GM19043 (cell line): ENCODE data around the gene FBXW5.

ENCODE experiments used
- ATAC-seq: cut with Tn5 transposase; IDR thresholded peaks from one replicate; pipeline ENCODE4 v1.9.1; 2021; ENCODE audit warnings: low read depth; ENCODE audit not compliant: unreplicated experiment

The FBXW5 gene

DNA sequence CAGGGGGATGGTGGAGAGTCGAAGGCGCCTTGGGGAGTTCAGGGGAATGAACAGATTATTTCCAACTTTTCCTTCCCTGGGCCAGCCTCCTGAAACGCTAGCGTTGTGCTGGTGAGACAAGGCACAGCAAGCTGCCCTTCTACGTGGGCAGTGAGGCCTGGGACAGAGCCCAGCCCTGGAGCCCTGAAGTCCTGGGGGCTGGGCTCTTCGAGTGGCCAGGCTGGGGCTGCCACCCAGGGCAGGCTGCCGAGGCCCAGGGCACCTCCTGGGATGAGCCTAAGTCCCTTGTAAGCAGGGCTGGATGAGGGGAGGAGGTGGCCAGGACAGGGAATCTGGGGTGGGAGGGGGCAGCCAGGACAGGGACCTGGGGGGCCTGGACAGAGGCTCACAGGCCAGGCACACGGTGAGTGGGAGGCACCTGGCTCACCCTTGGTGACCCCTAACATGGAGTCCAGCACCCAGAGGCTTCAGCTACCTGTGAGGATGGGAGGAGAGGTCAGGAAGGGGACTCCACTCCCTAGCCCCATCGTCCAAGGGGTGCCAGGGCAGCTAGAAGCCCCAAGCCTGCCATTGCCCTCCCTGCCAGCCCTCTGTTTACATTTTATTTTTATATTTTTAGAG is 6.2 kb upstream of the FBXW5 start:
- no peak for ATAC-seq

DNA sequence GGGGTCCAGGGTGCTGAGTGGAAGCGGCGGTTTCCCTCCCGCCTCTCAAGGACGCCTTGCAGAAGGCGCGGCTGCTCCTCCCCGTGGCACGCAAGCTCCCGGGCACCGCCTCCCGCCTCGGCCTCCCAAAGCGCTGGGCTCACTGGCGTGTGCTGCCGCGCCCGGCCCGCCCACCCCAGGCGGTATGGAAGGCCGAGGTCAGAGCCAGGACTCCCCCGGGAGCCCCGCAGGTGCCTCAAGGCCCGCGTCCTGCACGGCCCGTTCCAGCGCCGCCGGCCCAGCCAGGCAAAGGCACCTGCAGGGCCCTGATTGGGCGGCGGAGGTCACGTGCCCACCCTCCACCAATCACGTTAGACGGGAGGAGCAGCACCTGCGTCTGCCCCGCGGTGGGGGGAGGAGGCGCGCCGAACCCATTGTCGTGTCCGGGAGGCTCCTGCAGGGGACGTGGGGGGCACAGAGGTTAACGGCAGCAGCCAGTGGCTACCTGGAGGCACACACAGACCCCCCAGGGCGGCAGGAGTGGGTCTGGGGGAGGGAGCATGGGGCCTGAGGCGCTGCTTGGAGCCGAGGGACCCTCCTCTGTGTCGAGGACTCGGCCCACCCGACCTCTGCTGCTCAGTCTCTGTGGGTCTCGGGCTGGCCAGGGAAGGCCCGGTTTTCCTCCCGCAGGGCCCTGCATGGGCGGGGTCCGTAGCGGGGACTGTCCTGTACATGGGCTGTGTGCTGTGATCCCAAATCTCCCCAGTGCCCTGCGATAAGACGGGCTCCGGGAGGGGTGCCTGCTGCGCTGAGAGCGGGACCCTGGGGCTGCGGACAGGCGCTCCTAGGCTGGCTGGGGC is 5.5 kb upstream of the FBXW5 start:
- peak; percentile 91 for ATAC-seq

DNA sequence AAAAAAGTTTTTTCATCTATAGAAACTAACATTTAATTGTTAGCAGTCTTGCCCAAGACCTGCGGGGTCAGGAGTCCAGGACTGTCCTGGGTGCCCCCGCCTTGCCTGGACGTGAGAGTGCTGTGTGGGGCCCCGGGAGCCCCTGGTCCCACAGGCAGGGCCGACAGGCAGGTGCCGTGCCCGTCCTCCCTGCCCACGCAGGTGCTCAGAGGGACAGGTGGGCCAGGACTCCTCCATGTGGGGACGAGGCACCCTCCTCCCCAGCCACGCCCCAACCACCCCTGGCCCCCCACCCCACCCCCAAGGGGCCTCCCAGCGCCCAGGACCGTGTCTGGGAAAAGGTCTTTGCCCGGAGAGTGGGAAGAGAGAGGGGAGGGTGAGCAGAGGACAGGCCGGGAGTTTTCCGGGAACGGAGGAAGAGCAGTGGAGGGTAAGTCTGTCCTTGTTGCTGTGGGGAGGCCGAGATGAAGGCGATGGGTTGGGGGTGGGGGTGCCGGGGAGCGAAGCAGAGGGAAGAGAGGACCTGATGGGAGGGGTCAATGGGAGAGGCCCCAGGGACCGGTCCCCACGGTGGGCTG is 4.8 kb upstream of the FBXW5 start:
- no peak for ATAC-seq

DNA sequence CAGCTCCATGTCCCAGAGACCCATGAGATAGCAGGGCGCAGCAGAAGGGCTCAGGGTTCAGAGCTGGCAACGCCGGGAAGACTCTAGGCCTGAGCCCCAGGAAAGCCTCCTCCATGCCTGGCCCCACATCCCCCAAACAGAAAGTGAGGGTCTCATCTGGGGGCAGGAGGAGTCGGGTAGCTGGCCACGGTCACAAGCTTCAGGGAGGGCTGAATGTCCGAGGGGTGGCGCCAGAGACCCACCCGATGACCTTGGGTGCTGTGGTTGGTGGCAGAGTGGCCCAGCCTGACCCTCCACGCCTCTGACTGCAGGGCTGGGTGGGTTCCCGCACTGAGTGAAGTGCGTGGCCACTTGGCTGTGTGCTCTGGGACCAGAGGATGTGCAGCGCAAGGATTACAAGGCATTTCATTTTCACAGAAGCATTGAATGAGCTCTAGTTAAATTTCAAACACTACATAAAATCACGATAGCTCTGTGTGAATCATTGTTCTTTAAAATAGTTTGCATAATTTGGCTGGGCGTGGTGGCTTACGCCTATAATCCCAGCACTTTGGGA is 3.5 kb upstream of the FBXW5 start:
- ATAC-seq = no peak

DNA sequence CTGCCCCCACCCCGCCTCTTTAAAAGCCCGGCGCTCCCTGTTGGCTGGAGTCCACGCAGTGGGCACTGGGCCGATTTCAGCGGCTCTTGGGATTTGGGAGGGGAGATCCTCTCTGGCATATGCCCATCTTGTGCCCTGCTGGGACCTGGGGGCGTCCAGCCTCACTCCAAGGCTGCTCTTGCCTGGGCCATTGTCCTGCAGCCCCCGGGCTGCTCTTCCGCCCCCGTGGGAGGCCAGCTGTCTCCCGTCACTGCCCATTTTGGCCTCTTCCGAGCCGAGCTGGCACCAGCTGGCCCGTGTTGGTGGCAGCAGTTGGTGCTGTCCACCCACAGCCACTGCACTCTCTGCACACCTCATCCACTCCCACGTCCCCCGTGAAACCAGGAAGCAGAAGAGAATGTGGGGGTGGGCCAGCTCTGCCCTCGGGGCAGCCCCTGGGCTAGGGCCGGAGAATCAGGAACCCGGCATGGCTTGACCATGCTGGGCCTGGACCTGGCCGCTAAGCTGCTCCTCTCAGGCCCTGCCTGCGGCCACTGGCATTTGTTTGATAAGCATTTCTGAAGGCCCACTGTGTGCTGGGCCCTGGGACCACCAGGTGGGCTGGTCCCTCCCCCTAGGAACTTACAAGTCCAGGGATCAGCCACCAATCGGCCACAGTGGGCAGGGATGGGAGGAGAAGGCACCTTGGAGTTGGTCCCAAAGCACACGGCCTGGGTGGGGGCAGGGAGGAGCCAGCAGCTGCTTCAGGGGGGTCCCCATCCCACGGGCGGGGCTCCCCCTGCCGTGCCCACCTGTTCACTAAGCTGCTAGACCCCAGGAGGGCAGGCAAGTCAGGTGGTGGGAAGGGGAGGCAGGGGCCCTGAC is 2.7 kb upstream of the FBXW5 start:
- ATAC-seq = no peak

DNA sequence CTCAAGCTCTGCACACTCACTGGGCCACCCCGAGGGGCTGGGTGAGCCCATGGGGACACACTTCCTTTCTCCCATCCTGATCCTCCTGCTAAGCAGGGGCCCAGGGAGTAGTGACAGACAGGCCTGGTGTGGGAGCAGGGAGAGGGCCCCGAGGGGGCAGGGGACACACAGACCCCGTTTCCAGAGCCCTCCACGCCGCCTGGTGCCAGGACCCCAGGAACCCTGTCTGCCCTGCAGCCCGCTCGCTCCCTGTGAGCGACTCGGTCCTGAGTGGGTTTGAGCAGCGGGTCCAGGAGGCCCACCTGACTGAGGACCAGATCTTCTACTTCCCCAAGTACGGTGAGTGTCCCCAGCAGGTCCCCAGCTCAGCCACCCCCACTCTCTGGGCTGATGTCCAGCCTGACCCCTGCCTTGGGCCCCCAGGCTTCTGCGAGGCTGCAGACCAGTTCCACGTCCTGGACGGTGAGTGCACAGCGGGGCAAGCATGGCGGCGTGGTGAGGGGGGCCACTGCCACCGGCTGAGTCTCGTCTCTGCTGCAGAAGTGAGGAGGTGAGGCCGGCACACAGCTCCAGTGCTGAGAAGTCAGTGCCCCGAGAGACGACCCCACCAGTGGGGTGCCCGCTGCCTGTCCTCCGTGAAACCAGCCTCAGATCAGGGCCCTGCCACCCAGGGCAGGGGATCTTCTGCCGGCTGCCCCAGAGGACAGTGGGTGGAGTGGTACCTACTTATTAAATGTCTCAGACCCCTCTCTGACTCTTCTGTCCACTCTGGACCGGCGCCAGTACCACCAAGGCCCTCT is 1.9 kb upstream of the FBXW5 start:
- no peak for ATAC-seq

DNA sequence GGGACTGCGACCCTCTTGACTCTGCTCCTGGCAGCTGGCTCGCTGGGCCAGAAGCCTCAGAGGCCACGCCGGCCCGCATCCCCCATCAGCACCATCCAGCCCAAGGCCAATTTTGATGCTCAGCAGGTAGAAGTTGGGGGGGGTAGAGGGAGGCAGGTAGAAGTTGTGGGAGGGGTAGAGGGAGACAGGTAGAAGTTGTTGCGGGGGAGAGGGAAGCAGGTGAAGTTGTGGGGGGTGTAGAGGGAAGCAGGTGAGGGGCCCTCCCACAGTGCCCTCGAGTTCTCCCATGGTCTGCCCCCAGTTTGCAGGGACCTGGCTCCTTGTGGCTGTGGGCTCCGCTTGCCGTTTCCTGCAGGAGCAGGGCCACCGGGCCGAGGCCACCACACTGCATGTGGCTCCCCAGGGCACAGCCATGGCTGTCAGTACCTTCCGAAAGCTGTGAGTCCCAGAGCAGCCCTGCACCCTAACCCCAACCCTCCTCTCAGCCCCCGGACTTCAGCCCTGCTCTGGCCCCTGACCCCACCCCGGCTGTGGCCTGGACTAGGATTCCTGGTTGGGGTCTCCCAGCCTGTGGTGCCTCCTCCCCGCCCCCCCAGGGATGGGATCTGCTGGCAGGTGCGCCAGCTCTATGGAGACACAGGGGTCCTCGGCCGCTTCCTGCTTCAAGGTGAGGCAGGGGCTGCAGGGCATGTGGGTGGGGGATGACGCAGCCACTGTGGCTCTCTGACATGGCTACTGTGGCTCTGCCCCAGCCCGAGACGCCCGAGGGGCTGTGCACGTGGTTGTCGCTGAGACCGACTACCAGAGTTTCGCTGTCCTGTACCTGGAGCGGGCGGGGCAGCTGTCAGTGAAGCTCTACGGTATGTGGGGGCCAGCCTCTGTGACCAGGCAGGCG is 1.0 kb upstream of the FBXW5 start:
- no peak for ATAC-seq

DNA sequence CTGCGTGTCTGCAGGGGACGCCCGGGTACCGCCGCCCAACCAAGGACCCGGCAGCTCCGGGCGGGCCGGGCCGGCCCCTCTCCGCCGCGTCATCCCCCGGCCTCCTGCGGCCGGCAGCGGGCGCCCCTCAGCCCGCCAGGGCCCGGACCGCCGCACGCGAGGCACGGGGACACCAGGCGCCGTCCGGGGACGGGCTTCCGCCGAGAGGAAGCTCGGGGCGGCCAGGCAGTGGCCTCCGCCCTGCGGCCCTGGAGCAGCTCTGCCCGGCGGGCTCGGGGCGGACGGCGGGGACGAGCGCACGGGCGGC is 373 bp downstream of the FBXW5 start:
- ATAC-seq = peak; percentile 40

DNA sequence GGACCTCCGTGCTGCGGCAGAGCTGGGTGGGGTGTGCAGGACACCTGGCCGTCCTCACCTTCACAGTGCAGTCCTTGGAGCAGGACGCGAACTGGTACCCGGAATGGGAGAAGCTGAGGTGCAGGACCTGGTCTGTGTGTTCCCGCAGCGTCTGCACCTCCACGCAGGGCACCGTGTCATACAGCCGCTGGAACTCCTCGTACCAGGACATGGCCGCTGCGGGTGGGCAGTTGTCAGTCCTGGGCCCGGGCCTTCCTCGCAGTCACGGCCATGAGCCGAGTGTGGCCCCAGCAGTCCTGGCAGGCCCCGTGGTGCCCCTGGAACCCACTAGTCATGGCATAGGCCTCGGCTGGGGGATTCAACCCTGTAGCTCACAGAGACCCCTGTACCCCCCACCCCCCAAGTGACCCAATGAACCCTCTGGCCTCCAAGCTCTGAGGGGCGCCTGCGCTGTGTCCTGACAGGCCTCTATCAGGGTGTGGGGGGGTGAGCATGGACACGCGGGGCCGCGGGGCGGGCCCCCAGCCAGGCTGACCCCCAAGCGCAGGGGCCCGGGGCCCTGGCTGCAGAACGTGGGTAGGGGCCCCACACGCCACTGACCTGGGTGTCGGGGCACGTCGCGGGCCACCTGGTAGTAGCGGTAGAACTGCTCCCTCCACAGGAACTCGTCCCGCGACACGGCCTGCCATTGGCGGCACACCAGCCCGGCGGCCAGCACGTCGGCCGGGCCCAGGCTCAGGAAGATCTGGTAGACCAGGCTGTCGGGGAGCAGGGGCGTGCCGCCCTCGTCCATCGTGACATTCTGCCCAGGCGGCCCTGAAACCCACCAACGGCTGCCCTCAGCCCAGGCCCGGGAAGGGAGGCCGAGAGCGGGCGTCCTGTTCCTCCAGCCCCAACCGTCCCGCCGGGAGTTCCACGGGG is 987 bp downstream of the FBXW5 start:
- no peak for ATAC-seq

DNA sequence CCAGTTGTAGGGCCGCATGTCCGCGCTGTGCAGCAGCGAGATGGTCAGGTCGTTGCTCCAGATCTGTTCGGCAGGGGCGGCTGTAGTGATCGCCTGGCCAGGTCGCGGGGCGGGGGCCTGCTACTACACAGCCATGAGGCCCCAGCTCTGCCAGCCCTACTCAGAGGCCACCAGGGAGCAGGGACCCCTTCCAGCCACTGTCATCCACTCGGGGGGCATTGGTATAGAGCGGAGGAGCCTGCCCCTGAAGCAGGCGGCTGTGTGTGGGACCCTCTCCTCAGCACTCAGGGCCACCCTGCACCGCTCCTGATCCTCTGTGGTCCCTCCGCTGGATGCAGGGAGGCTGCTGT is 1.7 kb downstream of the FBXW5 start:
- no peak for ATAC-seq

DNA sequence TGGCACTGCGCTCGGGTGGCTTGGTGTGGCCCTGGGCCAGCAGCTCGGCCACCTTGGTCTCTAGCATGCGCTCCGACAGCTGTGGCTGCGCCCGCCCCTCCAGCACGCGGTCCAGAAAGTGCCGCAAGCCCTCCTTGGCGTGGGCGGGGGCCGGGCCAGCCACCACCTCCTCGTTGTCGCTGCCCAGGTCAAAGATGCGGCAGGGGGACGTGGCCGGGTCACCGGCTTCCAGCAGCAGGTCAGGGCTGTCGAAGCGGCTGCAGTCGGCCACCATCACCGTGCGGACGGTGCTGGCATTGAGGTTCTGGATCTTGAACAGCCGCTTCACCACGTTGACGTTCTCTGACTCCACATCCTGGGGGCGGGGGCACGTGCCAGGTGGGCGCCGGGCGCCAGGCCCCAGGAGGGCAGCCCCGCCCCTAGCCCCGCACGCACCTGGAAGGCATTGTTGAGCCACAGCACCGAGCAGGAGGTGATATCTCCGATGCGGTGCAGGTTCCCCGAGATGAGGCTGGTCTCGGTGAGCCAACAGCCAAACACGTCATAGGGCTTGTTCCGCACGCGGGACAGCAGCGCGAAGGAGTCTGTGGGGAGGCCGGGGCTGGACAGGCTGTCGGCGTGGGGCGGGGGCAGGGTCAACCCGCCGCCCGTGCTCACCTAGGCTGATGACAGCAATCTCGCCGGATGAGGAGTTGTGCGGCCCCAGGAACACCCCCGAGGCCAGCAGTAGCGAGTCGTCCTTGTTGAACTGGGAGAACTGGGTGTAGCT is 2.2 kb downstream of the FBXW5 start:
- no peak for ATAC-seq

DNA sequence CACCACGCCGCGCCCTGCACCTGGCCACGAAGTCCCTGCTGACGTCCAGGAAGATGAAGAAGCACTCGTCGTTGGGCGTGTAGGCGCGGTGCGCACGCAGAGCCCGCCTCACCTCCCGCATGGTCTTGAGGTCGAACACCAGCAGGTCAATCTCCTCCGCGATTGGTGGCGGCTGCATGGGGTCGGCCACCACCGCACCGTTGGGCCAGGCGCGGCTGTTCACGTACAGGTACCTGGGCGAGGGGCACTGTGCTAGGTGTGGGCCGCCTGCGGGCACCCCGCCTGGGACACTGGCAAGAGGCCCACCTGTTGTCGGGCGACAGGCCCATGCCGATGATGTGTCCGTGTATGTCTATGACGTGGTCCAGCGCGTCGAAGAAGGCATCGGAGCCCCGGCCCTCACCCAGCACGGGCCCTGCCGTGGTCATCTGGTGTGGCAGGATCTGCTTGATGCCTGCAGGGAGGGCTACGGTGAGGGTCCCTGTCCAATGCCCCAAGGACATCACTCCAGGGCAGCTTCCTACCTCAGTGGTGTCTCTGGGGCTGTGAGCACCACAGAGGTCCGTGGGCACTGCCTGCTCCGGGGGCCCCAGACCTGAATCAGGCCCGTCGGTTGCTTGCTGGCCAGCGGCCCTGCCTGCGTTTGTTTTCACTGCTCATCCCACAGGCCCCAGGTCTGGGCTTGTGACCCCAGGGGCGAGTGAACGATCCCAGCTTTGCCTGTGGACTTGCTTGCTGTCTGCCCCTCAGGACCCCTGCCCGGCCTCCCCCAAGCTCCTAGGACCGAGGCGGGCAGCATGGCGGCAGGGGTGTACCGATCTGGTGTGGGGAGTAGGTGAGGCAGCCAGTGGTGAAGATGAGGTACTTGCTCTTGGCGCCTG is 3.1 kb downstream of the FBXW5 start:
- ATAC-seq = no peak

DNA sequence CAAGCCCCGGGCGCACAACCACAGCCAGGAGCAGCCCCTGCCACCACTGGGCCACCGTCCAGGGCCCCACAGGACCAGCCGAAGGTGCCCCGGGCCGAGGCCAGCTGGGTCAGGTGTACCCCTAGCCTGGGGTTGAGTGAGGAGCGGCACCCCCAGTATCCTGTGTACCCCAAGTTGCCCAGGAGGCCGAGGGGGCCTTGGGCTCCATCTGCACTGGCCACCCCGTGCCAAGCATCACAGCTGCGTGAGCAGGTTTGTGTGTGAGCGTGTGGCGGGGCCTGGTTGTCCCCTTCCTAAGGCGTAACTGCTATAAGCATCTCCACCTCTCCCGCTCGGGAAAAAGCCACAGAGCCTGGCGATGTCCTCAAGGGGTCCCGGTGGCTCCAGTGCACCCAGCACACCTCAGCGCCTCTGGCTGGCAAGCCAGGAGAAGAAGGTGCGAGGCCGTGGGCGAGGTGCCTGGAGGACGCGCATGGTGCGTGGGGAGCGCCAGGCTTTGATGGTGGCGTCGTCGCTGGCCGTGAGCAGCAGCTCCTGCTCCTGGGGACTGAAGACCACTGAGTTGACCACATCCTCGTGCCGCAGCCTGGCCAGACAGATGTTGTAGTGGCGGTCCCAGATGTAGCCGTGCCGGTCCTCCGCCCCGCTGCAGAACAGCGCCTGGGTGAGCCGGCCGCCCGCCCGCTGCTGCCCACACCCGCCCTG is 3.9 kb downstream of the FBXW5 start:
- ATAC-seq = no peak

DNA sequence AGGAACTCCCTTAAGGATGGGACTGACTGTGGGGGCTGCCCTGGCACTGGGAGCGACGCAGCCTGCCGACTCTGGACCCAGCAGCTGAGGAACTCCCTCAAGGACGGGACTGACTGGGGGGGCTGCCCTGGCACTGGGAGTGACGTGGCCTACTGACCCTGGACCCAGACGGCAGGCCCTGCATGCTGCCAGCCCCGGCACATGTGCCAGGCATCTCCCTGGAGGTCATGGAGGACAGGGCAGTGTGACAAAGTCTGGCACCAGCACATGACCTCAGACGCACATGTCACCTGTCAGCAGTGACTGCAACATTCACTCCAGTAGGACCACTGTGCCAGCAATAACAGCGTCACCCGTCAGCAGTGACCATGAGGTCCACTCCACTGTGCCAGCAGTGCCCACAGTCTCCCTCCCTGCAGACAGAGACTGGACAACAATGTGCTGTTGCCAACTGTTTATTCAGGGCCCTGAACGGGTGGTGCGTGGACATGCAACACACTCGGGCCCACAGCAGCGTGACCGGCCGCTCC is 4.5 kb downstream of the FBXW5 start:
- no peak for ATAC-seq

DNA sequence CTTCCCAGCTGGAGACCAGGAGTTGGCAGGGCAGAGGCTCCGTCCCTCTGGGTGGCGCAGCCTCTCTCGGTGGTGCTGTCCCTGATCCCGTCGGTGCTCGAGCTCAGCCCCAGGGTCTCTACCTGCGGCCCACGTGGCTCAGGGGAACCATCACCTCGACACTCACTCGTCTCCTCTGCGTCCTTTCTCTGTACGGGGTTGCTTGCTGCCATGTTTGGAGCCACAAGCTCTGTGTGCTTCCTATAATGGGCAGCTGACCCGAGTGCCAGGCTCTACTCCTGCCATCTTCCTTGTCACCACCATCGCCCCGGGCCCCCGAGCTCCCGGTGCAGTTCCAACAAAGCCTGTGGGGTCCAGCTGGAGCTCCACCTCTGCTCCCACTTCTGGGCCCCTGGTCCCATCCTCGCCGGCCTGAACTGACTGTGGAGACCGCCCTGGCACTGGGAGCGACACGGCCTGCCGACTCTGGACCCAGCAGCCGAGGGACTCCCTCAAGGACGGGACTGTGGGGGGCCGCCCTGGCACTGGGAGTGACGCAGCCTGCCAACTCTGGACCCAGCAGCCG is 5.0 kb downstream of the FBXW5 start:
- no peak for ATAC-seq
